Measurements from ENCODE around the gene SUSD1. TPM values are rescaled to one million over a fixed set of nuclear protein-coding genes. Genes with fewer than 3 reads are reported as not detected.

The SUSD1 gene
- total and polyA plus RNA-seq, 2 donors (not counting 3 experiments of a cell fraction or from before 2014, with no cell fraction given), result 33.1 to 37.8 TPM

DNA sequence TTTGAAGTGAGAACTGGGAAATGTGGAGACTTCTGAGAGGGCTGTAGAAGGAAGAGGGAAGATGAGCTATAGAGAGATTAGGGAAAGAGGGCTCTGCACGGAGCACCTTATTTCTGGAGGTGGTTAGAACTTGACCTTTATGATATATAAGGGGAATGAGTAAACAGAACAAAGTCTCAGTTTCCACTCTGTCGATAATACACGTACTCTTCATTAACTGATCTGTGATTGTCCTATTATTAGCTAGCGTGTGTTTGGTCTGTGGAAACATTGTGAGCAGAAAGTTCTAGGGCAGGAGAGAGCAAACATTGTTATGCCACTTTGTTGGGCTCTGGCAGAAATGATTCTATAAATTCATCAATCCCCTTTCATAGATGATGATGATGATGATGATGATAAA lies 159.9 kb downstream of the SUSD1 start:
- no peak overlapping the region for H3K9ac ChIP-seq (replicated peaks; ENCODE audit: extremely low read depth, insufficient read depth, low read length)
- H3K36me3 ChIP-seq (ENCODE audit: control insufficient read depth in 2 of 2, extremely low read depth in 1 of 2, insufficient read depth in 2 of 2, low read length in 2 of 2), result no peaks in the 10 kb centered on the region
- H3K27ac ChIP-seq (ENCODE audit: insufficient read depth, low read depth, low read length), result no peak overlapping the region
- intact Hi-C loops (cut with micrococcal nuclease), result no loop called here
- no peaks in the 10 kb centered on the region for H3K27me3 ChIP-seq (ENCODE audit: control insufficient read depth in 2 of 2, insufficient read depth in 2 of 2, low read length in 2 of 2)
- H2AFZ ChIP-seq (ENCODE audit: low read depth, low read length), result no peak overlapping the region
- no TSS peak for BruUV-seq (replicated peaks)
- H3K9me1 ChIP-seq (replicated peaks; ENCODE audit: control insufficient read depth, extremely low read depth, insufficient read depth, low read length), result no peaks in the 10 kb centered on the region
- ChIA-PET CTCF (no interaction called here), POLR2A (no interaction called here)
- H3K4me1 ChIP-seq (ENCODE audit: control insufficient read depth, extremely low read depth, insufficient read depth, low read length), result peaks cover 24% of the 10 kb centered on the region
- DNase-seq (ENCODE audit: low read depth, low spot score) (no peak), FAIRE-seq (no peak)
- dilution Hi-C loops (cut with MboI; ENCODE audit: extremely low pct_ligation_motif_present, low sequenced_read_pairs), result no loop called here
- TF ChIP-seq, protein P1, sequence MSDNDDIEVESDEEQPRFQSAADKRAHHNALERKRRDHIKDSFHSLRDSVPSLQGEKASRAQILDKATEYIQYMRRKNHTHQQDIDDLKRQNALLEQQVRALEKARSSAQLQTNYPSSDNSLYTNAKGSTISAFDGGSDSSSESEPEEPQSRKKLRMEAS (IDR thresholded peaks at IDR 0.05; ENCODE audit: insufficient read depth, insufficient read length), result no peak
- TF ChIP-seq POLR2A (IDR thresholded peaks at IDR 0.05; ENCODE audit: low read depth, low read length) (no peak), GATA2 (IDR thresholded peaks at IDR 0.05; ENCODE audit: insufficient read depth, insufficient read length, low read depth, low read length) (no peak), MYC (IDR thresholded peaks at IDR 0.05; ENCODE audit: low read depth, low read length) (no peak), JUN (IDR thresholded peaks at IDR 0.05; ENCODE audit: borderline replicate concordance, insufficient read depth, insufficient read length, low read depth) (no peak), EZH2 (IDR thresholded peaks at IDR 0.05; ENCODE audit: borderline replicate concordance, low read depth, low read length, severe bottlenecking) (no peak), FOS (IDR thresholded peaks at IDR 0.05; ENCODE audit: borderline replicate concordance, insufficient read depth, low read length) (no peak), POLR2AphosphoS5 (IDR thresholded peaks at IDR 0.05; ENCODE audit: insufficient read depth, low read depth, low read length) (no peak)
- TF ChIP-seq, protein P2, sequence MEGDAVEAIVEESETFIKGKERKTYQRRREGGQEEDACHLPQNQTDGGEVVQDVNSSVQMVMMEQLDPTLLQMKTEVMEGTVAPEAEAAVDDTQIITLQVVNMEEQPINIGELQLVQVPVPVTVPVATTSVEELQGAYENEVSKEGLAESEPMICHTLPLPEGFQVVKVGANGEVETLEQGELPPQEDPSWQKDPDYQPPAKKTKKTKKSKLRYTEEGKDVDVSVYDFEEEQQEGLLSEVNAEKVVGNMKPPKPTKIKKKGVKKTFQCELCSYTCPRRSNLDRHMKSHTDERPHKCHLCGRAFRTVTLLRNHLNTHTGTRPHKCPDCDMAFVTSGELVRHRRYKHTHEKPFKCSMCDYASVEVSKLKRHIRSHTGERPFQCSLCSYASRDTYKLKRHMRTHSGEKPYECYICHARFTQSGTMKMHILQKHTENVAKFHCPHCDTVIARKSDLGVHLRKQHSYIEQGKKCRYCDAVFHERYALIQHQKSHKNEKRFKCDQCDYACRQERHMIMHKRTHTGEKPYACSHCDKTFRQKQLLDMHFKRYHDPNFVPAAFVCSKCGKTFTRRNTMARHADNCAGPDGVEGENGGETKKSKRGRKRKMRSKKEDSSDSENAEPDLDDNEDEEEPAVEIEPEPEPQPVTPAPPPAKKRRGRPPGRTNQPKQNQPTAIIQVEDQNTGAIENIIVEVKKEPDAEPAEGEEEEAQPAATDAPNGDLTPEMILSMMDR (IDR thresholded peaks at IDR 0.05; ENCODE audit: extremely low read depth in 1 of 2, insufficient read depth in 1 of 2, low read depth in 1 of 2, low read length in 2 of 2), result no peak
- no peaks in the 10 kb centered on the region for H3K79me2 ChIP-seq (ENCODE audit: control insufficient read depth, insufficient read depth, low read length)
- no peaks in the 10 kb centered on the region for H4K20me1 ChIP-seq (replicated peaks; ENCODE audit: control insufficient read depth, extremely low read depth, insufficient read depth, low read length)
- H3K9me3 ChIP-seq (replicated peaks; ENCODE audit: control insufficient read depth, insufficient read depth, low read length), result no peaks in the 10 kb centered on the region
- H3K4me3 ChIP-seq (replicated peaks in 1 of 3; ENCODE audit: insufficient read depth in 1 of 3, low read depth in 1 of 3, low read length in 3 of 3), result no peak overlapping the region
- H3K4me2 ChIP-seq (ENCODE audit: insufficient read depth, low read length), result no peak overlapping the region

All from endothelial cell of umbilical vein (primary cell).